GM12891 (cell line): Measurements from ENCODE around the gene DHRS11.

ENCODE experiments used
- DNase-seq: peaks from one replicate; pipeline ENCODE4 v3.0.0; 2011; ENCODE audit warnings: low spot score; ENCODE audit not compliant: insufficient read length
- FAIRE-seq: peaks from 2 replicates; lab custom pipeline; 2011; peaks lifted over from hg19 to GRCh38; lab: Jason Lieb, UNC
- PAX5 ChIP-seq: IDR thresholded peaks from 2 replicates; pipeline ENCODE4 v1.6.1; 2011; ENCODE audit warnings: low read length, moderate library complexity, mild to moderate bottlenecking; ENCODE audit not compliant: insufficient read depth, severe bottlenecking
- POLR2A ChIP-seq: IDR thresholded peaks from 2 replicates; pipeline ENCODE4 v1.6.1; 2011; ENCODE audit warnings: low read depth, low read length, control low read depth
- POLR2AphosphoS5 ChIP-seq: IDR thresholded peaks from 2 replicates; pipeline ENCODE4 v1.6.1; 2011; ENCODE audit warnings: low read depth, low read length, control low read depth
- POU2F2 ChIP-seq: IDR thresholded peaks from 2 replicates; pipeline ENCODE4 v1.6.1; 2011; ENCODE audit warnings: low read depth, mild to moderate bottlenecking, control low read depth, low read length, moderate library complexity
- SPI1 ChIP-seq: IDR thresholded peaks from 2 replicates; pipeline ENCODE4 v1.6.1; 2011; ENCODE audit warnings: low read depth, low read length, control low read depth
- TAF1 ChIP-seq: IDR thresholded peaks from 2 replicates; pipeline ENCODE4 v1.6.1; 2011; ENCODE audit warnings: low read depth, low read length, control low read depth

The DHRS11 gene

GRCh38 chr17:36550491-36551417 is 40.9 kb upstream of the DHRS11 start:
- FAIRE-seq, result no peak
- TF ChIP-seq TAF1 (no peak), SPI1 (peak; percentile 60; the same call in 1 of the 2 replicates)
- no peak for DNase-seq

- DNase-seq, result no peak
- no peak for FAIRE-seq
- TF ChIP-seq POU2F2 (no peak), SPI1 (no peak), TAF1 (no peak), POLR2AphosphoS5 (no peak), POLR2A (no peak), PAX5 (no peak)
Observed at GRCh38 chr17:36553459-36553858, 38.2 kb upstream of the DHRS11 start.

GRCh38 chr17:36566081-36566480 is 25.6 kb upstream of the DHRS11 start:
- DNase-seq (no peak), FAIRE-seq (no peak)
- TF ChIP-seq POLR2A (no peak), POLR2AphosphoS5 (no peak), SPI1 (no peak), TAF1 (no peak), PAX5 (no peak), POU2F2 (no peak)

GRCh38 chr17:36575028-36575427 is 16.7 kb upstream of the DHRS11 start:
- no peak for TF ChIP-seq POU2F2
- TF ChIP-seq POLR2AphosphoS5, result no peak
- TF ChIP-seq TAF1, result no peak
- no peak for TF ChIP-seq PAX5
- no peak for TF ChIP-seq SPI1
- no peak for TF ChIP-seq POLR2A
- no peak for FAIRE-seq
- no peak for DNase-seq

GRCh38 chr17:36576793-36577192 is 14.9 kb upstream of the DHRS11 start:
- no peak for DNase-seq
- FAIRE-seq, result no peak
- TF ChIP-seq POU2F2 (no peak), PAX5 (no peak), TAF1 (no peak), POLR2A (no peak), POLR2AphosphoS5 (no peak), SPI1 (no peak)

- DNase-seq (no peak), FAIRE-seq (no peak)
- TF ChIP-seq PAX5, result no peak
- no peak for TF ChIP-seq POU2F2
- no peak for TF ChIP-seq SPI1
- no peak for TF ChIP-seq POLR2AphosphoS5
- TF ChIP-seq TAF1, result no peak
- no peak for TF ChIP-seq POLR2A
Observed at GRCh38 chr17:36578671-36579070, 13.0 kb upstream of the DHRS11 start.

- DNase-seq (no peak), FAIRE-seq (no peak)
- TF ChIP-seq POLR2AphosphoS5 (no peak), SPI1 (no peak), TAF1 (no peak), PAX5 (no peak), POU2F2 (no peak), POLR2A (no peak)
Observed at GRCh38 chr17:36583787-36584186, 7.9 kb upstream of the DHRS11 start.

- TF ChIP-seq POU2F2, result no peak
- TF ChIP-seq PAX5, result no peak
- no peak for TF ChIP-seq POLR2A
- DNase-seq (no peak), FAIRE-seq (no peak)
Observed at GRCh38 chr17:36586138-36586537, 5.5 kb upstream of the DHRS11 start.

- DNase-seq, result no peak
- TF ChIP-seq SPI1 (no peak), POLR2A (no peak), POLR2AphosphoS5 (no peak), TAF1 (no peak), PAX5 (no peak), POU2F2 (no peak)
- no peak for FAIRE-seq
Observed at GRCh38 chr17:36590082-36590481, 1.6 kb upstream of the DHRS11 start.

GRCh38 chr17:36592316-36592715 is 637 bp downstream of the DHRS11 start:
- DNase-seq, result no peak
- FAIRE-seq, result no peak
- no peak for TF ChIP-seq TAF1

GRCh38 chr17:36592716-36593321 is 1.1 kb downstream of the DHRS11 start:
- DNase-seq (no peak), FAIRE-seq (no peak)

More at GRCh38 chr17:36592716-36593321, 1.1 kb downstream of the DHRS11 start:
- no peak for TF ChIP-seq POU2F2
- TF ChIP-seq POLR2AphosphoS5, result no peak
- TF ChIP-seq TAF1, result no peak
- no peak for TF ChIP-seq PAX5
- TF ChIP-seq SPI1, result no peak
- no peak for TF ChIP-seq POLR2A
